ENCODE data around the gene C2.

DNA sequence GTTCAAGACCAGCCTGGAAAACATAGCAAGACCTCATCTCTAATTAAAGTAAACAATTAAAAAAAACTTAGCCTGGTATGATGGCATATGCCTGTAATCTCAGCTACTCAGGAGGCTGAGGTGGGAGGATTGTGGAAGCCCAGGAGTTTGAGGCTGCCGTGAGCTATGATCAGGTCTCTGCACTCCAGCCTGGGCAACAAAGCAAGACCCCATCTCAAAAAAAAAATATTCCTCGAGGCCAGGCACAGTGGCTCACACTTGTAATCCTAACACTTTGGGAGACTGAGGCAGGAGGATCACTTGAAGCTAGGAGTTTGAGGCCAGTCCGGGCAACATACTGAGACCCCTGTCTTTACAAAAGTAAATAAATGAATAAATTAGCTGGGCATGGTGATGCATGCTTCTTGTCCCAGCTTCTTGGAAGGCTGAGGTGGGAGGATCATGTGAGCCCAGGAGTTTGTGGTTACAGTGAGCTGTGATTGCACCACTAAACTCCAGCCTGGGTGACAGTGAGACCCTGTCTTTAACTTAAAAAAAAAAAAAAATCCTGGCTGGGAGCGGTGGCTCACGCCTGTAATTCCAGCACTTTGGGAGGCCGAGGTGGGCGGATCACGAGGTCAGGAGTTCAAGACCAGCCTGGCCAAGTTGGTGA, 9.3 kb upstream of the C2 start:
- TF ChIP-seq, protein P1, sequence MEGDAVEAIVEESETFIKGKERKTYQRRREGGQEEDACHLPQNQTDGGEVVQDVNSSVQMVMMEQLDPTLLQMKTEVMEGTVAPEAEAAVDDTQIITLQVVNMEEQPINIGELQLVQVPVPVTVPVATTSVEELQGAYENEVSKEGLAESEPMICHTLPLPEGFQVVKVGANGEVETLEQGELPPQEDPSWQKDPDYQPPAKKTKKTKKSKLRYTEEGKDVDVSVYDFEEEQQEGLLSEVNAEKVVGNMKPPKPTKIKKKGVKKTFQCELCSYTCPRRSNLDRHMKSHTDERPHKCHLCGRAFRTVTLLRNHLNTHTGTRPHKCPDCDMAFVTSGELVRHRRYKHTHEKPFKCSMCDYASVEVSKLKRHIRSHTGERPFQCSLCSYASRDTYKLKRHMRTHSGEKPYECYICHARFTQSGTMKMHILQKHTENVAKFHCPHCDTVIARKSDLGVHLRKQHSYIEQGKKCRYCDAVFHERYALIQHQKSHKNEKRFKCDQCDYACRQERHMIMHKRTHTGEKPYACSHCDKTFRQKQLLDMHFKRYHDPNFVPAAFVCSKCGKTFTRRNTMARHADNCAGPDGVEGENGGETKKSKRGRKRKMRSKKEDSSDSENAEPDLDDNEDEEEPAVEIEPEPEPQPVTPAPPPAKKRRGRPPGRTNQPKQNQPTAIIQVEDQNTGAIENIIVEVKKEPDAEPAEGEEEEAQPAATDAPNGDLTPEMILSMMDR (IDR thresholded peaks at IDR 0.05 in 8 of 11, conservative IDR thresholded peaks at IDR 0.05 in 3 of 11) = no peak
- TF ChIP-seq POLR2A (IDR thresholded peaks at IDR 0.05) (no peak), POLR2AphosphoS5 (IDR thresholded peaks at IDR 0.05) (no peak)
